M059J (cell line): ENCODE results near the gene PAX8. TPM values are rescaled to one million over a fixed set of nuclear protein-coding genes. Genes with fewer than 3 reads are reported as not detected.

Experiments used
- DNase-seq: peaks from one replicate; pipeline ENCODE4 v3.0.0-alpha.2; 2012; ENCODE audit warnings: low read depth
- total RNA-seq: library from RNA; depleted of rRNA; stranded (reverse); fragments of >200 nt; shearing (Covaris generic); gene quantifications from 2 replicates; pipeline ENCODE4 v1.2.3, GENCODE V29; 2014

PAX8 gene
- total RNA-seq, 1 experiment from 2014 or later = 5.2 TPM

DNA sequence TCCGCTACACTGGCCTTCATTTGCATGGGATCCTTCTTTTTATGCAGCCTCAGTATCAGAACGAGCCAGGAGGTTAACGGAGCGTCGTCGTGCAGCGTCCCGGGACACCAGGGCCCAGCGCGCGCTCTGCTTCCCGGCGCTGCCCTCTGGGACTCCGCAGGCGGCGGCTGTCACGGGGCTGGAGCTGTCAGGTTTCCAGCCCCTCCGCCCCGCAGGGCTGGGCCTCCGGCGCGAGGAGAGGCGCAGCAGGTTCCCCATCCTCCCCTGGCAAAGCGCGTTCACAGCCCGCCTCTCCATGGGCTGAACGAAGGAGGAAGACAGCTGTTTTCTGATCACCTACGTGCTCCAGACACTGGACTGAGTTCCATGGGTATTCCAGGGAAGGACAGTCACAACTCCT lies 12.5 kb upstream of the PAX8 start:
- DNase-seq = no peak

DNA sequence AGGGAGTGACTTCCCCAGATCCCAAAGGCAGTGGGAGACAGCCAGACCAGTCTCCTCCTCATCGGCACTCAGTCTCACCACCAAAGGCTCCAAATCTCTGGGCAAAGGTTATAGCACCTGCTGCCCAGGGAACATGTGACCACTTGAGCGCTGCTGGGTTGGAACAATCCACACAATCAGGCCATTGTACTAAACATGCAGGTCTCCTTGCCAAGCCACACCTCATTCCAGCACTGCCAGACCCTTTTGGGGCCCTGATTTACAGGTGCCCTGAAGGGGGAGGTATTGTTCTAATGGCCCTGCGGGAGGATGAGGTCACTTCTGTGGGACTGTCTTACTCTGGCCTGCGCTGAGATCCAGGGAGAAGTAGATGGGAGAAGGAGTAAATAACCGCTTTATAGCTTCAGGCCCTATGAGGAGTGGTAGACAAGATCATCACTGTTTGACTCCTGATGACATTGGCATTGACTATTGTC lies 10.0 kb upstream of the PAX8 start:
- DNase-seq = peak; percentile 25

DNA sequence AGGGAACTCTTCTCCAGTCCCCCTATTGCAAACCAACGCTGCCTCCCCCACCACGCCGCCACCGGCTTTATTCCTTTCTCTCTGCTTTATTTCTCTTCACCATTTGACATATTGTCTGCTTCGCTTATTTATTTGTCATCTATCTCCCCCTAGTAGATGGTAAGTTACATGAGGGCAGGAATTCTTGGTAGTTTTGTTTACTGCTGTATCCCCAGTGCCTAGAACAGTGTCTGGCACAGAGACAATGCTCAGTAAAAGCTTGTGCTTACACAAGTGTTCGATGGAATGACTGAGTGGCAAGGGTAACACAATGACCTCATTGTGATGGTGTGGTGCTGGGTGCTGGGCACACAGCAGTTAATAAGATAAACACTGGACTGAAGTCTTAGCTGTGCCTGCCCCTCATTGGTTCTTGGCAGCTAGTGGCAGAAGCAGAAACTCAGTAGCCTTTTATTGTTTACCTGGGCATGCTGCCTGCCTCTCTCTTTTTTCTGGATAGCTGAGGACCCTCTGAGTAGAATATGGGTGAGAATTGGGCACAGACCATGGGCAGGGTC lies 9.5 kb upstream of the PAX8 start:
- peak; percentile 31 for DNase-seq

DNA sequence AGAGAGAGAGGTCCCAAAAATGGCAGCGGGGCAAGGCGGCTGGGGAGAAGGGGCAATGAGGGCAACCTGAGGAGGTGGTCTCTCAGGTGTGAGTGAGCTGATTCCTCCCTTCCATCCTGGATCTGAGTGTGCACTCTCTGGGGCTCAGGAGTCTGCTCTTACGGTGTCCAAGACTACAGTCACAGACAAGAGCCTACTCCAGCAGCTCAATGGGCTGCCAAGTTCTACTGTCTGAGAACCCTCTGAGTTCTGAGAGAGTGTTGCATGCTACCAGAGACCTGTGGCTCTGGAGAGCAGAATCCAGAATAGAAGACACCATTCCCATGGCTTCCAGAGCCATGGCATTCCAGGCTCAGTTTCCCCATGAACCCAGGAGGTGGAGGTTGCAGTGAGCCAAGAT lies 7.1 kb upstream of the PAX8 start:
- DNase-seq = no peak

DNA sequence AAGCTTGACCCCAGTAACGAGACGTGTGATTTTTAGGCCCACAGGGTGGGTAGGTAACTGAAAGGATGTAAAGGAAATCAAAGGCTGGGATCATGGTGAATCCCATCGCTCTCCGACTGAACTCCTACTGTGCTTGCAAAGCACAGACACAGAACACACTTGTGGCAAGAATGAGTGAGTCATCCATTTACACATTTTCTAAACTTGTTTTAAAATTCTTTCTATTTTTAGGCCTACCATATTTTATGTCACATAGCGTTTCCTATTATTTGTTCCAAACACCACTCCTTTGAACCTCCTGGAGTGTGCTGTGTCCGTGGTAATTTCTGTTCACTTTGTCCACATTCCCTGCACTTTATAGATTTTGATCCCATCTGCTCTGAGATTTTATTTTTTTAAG lies 6.3 kb upstream of the PAX8 start:
- peak; percentile 68 for DNase-seq

DNA sequence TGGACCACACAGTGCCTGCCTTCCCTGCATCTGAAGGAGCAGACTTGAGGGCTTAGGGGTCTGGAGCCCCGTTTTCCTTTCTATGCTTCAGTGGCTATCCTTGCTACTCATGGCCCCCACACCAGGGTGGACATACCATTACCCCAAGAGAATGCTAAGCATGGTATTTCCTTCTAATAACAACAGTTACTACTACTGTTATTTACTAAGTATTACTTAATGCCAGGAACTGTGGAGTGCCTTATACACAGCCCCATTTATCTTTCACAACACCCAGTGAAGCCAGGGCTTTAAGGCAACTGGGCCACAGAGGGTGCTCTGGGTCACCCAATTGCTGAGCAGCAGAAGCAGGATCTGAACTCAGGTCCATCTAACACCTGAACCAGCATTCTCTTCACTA lies 5.8 kb upstream of the PAX8 start:
- peak; percentile 21 for DNase-seq

DNA sequence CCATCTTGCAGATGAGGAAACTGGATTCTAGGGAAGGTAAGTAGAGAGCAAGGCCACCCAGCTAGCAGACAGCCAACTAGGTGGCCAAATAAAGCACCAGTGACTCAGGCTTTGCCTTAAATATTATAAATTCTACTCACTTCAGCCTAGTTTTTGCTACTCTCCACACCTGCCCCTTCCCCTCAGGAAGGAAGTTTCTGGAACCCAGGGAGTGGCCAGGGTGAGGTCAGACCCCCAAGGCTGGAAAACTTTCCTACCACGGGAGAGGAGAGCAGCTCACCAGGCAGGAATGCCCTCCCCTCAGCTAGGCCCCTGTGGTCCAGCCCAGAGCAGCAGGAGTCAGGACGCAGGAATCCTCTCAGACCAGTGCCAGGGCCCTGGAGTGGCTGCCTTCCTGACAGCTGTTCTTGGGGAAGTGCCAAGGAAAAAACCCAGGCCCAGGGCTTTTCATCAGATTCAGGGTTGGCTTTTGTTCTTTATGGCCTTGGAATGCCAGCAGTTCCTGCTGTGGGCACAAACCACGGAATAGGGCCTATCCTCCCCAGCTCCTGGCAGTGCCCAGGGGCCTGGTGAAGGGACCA lies 5.1 kb upstream of the PAX8 start:
- DNase-seq = peak; percentile 98

DNA sequence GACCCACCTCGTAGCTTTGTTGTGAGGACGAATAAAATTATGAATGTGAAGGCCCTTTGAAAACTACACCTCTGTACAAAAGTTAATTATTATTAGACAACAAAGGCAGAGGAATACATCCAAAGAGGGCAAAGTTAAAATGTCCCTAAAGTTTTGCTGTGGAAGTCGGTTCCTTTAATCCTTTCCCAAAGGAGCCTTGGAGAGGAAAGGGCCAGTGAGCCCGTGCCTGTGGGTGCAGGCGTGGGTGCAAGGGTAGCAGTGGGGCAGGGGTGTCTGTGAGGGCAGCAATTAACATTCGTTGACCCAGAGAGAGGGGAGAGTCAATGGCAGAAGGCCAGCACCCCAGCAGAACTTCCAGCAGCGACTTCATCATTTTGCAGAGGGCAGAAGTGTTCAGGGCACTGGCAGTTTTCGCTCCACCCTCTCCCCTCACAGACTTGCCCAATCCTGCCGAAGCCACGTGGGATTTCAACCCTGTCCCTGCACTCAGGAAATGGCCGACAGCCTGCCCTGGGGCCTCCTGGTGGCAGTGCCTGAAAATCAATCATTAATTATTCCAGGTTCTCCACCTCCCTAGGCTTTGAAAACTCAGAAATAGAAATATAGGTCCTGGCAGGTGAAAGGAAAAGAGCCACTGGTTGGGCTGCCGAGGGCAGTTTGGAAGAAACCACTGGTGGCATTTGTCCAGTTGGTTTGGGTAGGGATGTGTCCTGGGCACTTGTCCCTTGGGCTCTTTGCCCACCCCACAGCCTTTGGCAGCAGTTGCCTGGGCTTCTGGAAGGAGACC lies 4.2 kb upstream of the PAX8 start:
- DNase-seq = peak; percentile 95

DNA sequence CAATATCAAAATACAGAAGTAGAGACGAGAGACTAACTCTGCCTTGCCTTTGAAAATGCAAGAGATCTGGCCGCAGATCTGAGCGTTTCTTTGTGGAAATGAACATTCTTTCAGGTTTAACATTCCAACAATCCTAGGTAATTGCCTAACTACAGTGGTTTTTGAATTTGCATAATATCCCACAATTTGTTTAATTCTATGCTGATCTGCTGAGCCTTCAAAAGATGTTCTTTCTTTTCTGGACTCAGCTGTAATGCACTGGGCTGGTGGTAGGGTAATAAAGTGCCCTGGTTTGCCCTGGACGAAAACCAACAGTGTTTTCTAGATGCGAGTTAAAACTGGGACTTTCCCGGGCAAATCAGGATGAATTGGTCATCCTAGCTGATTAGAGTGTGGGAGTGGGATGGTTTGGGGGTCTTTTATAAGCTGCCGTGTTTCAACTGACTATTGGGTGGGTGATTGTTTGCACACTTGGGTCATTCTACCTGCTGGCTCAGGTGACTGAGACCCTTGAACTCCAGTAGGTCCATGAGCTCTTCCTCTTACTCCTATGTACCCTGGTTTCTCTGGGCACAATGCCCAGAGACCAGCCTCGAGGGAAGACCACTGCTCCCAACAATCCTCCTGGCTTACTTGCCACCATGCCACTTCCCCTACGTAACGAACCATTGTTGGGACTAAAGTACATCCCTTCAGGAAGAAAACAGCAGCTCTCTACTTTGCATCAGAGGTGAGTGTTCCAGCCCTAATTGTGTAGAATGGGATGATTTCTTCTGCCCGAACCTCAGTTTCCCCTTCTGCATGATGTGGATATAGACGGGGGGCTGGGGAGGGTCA lies 3.4 kb upstream of the PAX8 start:
- peak; percentile 93 for DNase-seq

DNA sequence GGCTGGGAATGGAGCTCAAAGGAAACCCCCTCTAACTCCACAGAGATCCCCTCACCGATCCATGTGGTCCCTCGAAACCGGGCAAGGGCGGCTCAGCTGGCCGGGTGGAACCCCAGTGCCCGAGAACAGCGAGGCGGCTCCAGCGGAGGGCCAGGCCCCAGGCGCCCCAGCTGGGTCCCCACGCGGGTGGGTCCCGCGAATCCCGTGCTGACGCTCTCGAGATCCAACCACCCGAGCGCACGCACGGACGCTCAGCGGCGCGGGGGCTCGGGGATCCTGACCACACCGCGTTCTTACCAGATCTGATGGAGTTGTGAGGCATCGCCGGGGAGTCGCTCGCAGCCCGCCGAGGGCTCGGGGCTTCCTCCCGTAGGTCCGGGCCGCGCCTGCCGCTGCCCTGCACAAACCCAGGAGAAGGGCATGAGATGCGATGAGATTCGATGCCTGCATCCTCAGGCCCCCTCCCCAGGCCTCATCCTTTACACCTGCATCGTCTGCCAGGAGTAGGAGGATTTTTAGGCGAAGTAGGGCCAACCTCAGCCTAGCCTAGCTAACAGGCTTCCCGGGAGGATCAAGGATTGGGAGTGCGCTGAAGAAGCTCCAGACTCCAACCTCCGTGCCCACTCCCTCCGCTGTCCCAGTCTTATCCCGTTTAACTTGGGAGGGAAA lies 514 bp downstream of the PAX8 start:
- no peak for DNase-seq

DNA sequence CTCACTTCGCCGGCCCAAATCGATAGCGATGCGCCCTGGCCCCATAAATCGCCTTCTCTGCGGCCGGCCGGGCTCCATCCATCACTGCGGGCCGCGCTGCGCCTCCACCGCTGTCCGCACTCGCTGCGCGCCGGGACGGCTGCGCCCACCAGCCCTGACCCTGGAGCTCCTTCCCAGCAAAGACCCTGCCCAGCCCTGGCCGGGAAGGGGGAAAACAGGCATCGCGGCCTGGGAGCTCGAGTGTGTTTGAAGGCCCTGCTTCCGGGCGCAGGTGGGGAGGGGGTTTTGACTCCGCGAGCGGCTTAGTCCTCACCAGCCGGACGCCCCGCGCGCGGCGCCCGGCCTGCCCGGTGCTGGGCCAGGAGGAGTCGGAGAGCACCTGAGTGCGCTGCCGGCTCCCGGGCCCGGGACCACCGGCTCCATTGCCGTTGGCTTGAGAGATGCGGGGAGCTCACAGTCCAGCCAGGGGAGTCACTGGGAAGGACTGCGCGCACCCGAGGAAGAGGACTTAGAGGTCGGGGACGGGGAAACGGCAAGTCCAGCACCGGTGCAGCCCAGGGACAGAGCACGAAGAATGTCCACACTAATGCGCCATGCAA lies 1.1 kb downstream of the PAX8 start:
- no peak for DNase-seq

DNA sequence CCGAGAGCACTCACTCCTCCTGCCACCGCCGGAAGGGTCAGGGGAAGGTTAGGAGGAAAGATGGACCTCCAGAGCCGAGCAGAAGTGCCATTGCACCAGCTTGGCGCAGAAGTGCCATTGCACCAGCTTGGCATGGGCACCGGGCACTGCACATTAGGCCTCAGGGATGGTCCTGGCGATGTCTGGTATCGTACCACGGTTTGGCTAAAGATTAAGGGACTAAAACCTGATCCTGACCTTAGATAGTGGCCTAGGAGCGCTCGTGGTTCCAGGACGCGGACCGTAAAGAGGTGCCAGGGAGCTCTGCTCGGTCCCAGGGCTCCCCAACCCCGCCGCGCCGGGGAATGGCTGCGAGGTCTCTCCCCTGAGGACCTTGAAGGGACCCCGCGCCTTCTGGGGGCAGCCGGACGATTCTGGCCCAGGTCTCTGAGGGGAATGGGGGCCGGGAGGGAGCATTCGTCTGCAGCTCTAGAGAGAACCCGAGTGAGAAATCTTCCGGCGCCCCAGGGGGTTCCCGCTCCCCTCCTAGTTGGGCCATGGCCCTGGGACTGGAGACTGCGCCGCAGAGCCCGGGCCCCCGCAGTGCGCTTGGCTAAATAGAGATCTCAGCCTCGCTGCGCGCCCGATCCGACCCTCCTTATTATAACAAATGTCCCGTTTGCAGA lies 1.8 kb downstream of the PAX8 start:
- DNase-seq = no peak

DNA sequence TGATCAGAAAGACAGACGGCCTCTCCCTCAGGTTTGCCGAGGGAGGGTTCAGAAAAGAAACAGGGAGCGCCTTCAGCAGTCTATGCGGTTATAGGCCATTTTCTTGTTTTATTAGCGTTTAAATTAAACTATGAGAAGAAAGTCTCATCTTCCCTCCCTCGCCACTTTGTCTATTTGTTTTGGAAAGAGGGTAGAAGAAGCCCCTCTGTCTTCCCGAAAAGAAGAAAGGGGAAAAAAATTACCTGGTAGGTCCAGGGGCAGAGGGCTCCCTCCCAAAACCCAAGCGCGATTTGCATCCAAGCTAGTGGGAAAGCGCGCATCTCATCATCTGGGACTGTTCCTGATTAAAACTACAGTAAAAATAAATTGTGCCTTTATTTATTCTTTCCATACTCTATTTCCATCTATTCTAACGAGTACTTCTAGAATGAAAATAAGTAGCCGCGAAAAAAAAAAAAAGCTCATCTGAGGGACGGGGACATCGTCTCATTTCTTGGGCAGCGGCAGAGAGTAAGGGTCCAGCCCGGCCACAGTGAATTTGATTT lies 2.4 kb downstream of the PAX8 start:
- DNase-seq = no peak

DNA sequence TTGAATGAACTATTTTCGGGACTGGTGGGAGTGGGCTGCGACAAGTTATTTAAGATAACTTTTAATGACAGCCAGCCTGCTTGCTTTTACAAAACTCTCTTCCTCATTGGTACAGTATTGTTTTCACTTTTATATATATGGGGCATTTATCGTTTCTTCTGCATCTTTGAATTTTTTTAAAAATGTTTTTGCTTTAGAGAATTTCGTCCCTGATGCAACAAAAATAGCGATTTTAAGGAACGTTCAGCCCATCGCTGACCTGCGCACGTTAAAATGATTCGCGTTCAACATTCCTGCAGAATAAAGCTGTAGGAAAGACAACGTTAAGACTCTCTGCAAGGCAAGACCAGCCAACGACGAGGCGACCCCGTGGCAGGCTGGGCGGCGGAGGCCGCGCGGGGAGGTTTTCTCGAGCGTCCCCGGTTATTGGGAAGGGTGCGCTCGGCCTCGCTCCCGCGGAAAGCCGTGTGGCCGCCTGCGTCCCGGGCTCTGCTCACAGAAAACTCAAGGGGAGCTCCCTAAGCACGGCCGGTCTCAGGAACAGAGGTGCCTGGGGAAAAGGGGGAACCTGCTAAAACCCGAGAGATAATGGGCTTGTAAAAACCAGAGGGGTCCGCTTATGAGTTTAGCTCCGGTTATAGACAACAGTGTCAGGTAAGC lies 3.0 kb downstream of the PAX8 start:
- DNase-seq = no peak

DNA sequence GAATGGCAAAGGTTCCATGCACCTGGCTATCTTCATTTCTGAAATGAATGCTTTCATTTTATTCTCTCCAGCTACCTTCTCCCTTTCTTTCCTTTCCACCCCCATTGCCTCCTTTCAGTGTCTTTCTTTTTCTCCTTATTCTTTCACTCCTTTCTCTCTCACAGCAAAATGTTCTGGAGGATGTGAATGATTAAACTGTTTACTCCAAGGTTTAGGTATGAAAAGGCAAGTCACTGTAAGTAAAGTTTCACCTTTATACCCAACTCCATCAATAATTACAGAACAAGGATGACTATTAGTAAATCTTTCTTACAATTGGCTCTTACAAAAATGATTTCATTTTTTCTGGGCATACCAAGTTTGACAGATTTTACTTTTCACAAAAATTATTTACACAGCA lies 4.3 kb downstream of the PAX8 start:
- DNase-seq = no peak

DNA sequence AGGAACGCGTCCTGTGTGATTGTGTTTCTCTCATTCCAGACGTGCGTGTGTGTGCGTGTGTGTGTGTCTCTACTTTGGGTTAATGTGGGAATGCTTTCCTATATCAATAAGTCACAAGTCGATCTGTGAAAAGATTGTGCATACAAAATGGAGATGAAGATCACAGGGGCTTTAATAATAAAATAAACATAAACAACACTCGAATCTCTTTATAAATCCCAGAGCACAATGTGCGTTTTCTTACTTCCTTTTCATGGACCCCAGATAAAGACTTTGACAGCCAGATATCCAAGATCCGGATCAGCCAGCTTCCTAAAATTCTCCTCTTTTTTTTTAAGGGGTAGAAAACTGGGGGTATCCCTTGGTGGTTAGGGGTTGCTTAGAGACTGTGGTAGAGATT lies 4.7 kb downstream of the PAX8 start:
- DNase-seq = no peak

DNA sequence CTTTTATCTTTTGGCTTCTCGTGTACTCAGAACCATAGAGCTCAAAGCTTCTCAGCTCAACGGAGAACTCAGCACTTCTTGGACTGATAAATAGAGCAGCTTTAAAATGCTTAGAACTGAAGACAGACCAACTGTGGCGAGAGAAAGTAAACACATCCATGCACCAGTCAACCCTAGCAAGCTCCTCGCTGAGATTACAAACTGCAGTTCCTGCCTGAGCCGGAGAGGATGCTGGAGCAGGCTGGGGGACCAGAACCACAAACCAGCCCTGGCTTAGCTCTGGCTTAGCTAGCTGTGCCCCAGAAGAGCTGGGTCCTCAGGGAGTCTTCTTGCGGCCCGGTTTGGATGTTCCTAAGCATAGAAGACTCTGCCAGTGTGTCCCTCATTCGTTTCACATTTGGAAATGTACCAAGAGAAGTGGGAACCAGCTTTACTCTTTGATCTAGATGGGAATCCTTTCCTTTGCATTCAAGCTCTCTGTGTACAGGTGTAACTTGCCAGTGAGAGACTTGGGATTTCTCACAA lies 5.6 kb downstream of the PAX8 start:
- peak; percentile 68 for DNase-seq

DNA sequence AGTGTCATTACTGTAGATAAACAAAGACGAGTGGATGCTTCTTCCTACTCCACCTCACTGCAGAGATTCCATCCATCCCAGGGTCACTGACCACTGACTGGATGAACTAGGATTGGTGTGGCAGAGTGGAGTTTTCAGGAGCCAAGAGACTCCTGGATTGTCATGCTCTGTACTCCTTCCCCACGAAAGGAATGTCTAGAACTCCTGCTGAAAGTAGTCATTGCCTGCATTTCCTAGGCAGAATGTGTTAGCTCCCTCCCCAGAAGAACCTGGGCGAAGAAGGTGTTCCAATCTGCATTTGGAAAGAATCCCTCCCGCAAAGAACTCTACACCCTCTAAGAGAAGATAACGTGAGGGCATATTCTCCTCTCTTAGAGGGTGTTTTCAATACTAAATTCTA lies 6.2 kb downstream of the PAX8 start:
- no peak for DNase-seq

DNA sequence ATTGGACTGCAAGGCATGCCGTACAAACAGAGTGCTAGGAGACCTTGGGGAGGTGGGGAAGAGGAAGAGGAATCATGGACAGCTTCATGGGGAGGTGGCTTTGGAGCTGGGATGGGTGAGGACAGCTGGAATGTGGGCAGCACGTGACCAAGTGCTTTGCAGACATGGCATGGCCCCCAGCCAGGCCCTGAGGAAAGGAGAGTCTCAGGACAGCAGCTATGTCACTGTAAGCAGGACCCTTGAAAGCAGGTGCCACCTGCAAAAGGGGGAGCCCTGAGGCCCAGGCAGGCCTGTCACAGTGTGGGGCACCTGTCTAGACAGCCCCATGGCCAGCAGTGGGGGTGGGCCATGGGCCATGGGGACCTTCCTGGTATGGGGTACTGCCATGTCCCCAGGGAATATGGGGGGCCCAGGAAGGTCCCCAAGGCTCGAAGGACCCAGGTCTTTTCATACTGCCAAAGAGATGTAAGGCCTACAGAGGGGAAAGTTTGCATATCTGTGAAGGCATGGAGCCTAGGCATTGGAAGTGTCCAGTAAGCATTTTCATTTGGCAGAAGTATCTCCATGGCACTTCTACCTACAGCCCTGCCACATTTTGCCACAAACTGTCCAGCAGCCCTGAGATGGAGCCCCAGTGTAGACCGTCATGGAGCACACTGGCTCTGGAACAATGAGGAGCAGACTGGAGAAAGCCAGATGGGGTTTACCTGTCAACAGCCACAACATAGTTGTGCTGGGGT lies 9.9 kb downstream of the PAX8 start:
- DNase-seq = no peak
